ENCODE data around the gene VWA1.

The VWA1 gene

GRCh38 chr1:1420654-1421141 lies 14.8 kb upstream of the VWA1 start:
- Histone ChIP-seq H3K9ac (peak overlapping the region in 10 of 11 experiments; percentile 9 to 73 (median 49); a peak in 16 of 22 replicates), H3K4me2 (peak overlapping the region; percentile 35 to 90 (median 73); a peak in 21 of 22 replicates)
- TF ChIP-seq Cebpa-rat (IDR thresholded peaks at IDR 0.05), result no peak

GRCh38 chr1:1421147-1421906 lies 14.2 kb upstream of the VWA1 start, which contains the start of gene ANKRD65:
ANKRD65 (minus strand) TSS chr1:1421276; CDS start chr1:1421005, 271 bp downstream.
- no peaks in the 10 kb centered on the region for H3K9me3 ChIP-seq (replicated peaks in 1 of 11)
- H3K4me3 ChIP-seq, result peak within 1 kb of the TSS in 1 of 10 experiments; percentile 7; a peak in 1 of 20 replicates
- H3K4me1 ChIP-seq, result peaks cover 19 to 70% (median 55%) of the 10 kb centered on the region in 10 experiments
- H3K4me2 ChIP-seq, result peak within 1 kb of the TSS; percentile 38 to 90 (median 82); a peak in 21 of 22 replicates
- TF ChIP-seq Cebpa-rat (IDR thresholded peaks at IDR 0.05), result no peak
- no peaks in the 10 kb centered on the region for H3K36me3 ChIP-seq
- H3K27me3 ChIP-seq, result peaks cover 0 to 7% (median 0%) of the 10 kb centered on the region in 11 experiments; a peak in 5 of 22 replicates
- peak within 1 kb of the TSS in 8 of 11 experiments; percentile 34 to 75 (median 58); a peak in 16 of 22 replicates for H3K27ac ChIP-seq
- peak within 1 kb of the TSS in 10 of 11 experiments; percentile 9 to 73 (median 50); a peak in 17 of 22 replicates for H3K9ac ChIP-seq
- no peaks in the 10 kb centered on the region; a peak in 1 of 22 replicates for H4K20me1 ChIP-seq

More at GRCh38 chr1:1420654-1421141, 14.8 kb upstream of the VWA1 start:
- Histone ChIP-seq H3K4me3 (peak overlapping the region in 1 of 10 experiments; percentile 7; a peak in 1 of 20 replicates), H3K9me3 (replicated peaks in 1 of 11) (no peaks in the 10 kb centered on the region), H3K27ac (peak overlapping the region in 7 of 11 experiments; percentile 34 to 68 (median 58); a peak in 12 of 22 replicates), H4K20me1 (no peaks in the 10 kb centered on the region; a peak in 1 of 22 replicates), H3K36me3 (no peaks in the 10 kb centered on the region), H3K27me3 (peaks cover 0 to under 1% (median 0%) of the 10 kb centered on the region in 11 experiments; a peak in 1 of 22 replicates), H3K4me1 (peaks cover 18 to 64% (median 49%) of the 10 kb centered on the region in 10 experiments)

GRCh38 chr1:1421907-1422464 lies 13.5 kb upstream of the VWA1 start:
- Histone ChIP-seq H3K9me3 (replicated peaks in 1 of 11) (no peaks in the 10 kb centered on the region), H3K4me2 (peak overlapping the region; percentile 52 to 90 (median 82)), H4K20me1 (no peaks in the 10 kb centered on the region; a peak in 1 of 22 replicates), H3K9ac (peak overlapping the region in 6 of 11 experiments; percentile 19 to 52 (median 40); a peak in 8 of 22 replicates), H3K27ac (peak overlapping the region in 9 of 11 experiments; percentile 25 to 75 (median 59); a peak in 16 of 22 replicates), H3K4me1 (peaks cover 23 to 75% (median 60%) of the 10 kb centered on the region in 10 experiments), H3K4me3 (no peak overlapping the region; a peak in 1 of 20 replicates), H3K27me3 (peaks cover 0 to 12% (median 0%) of the 10 kb centered on the region in 11 experiments; a peak in 5 of 22 replicates), H3K36me3 (no peaks in the 10 kb centered on the region)
- no peak for TF ChIP-seq Cebpa-rat (IDR thresholded peaks at IDR 0.05)

GRCh38 chr1:1422465-1423244 lies 12.8 kb upstream of the VWA1 start:
- H3K36me3 ChIP-seq, result no peaks in the 10 kb centered on the region
- H3K27ac ChIP-seq, result peak overlapping the region in 9 of 11 experiments; percentile 25 to 75 (median 59); a peak in 17 of 22 replicates
- H3K4me1 ChIP-seq, result peaks cover 23 to 75% (median 60%) of the 10 kb centered on the region in 10 experiments
- no peaks in the 10 kb centered on the region for H3K9me3 ChIP-seq (replicated peaks in 1 of 11)
- H3K4me2 ChIP-seq, result peak overlapping the region; percentile 52 to 90 (median 82)
- no peak overlapping the region; a peak in 1 of 20 replicates for H3K4me3 ChIP-seq
- peak overlapping the region in 6 of 11 experiments; percentile 19 to 52 (median 40); a peak in 9 of 22 replicates for H3K9ac ChIP-seq
- peaks cover 0 to 12% (median 0%) of the 10 kb centered on the region in 11 experiments; a peak in 5 of 22 replicates for H3K27me3 ChIP-seq
- TF ChIP-seq Cebpa-rat (IDR thresholded peaks at IDR 0.05), result no peak
- no peaks in the 10 kb centered on the region; a peak in 1 of 22 replicates for H4K20me1 ChIP-seq

GRCh38 chr1:1423245-1423597 lies 12.3 kb upstream of the VWA1 start:
- H3K27ac ChIP-seq, result no peak overlapping the region
- peaks cover 0 to 12% (median 0%) of the 10 kb centered on the region in 11 experiments; a peak in 5 of 22 replicates for H3K27me3 ChIP-seq
- no peak overlapping the region for H3K4me3 ChIP-seq
- peaks cover 23 to 71% (median 55%) of the 10 kb centered on the region in 10 experiments for H3K4me1 ChIP-seq
- H3K9ac ChIP-seq, result no peak overlapping the region
- H3K9me3 ChIP-seq (replicated peaks in 1 of 11), result no peaks in the 10 kb centered on the region
- no peaks in the 10 kb centered on the region for H3K36me3 ChIP-seq
- peak overlapping the region in 10 of 11 experiments; percentile 52 to 90 (median 84); a peak in 17 of 22 replicates for H3K4me2 ChIP-seq
- H4K20me1 ChIP-seq, result no peaks in the 10 kb centered on the region; a peak in 1 of 22 replicates
- no peak for TF ChIP-seq Cebpa-rat (IDR thresholded peaks at IDR 0.05)

- Histone ChIP-seq H4K20me1 (no peaks in the 10 kb centered on the region), H3K27me3 (peaks cover 0 to 12% (median 0%) of the 10 kb centered on the region in 11 experiments; a peak in 5 of 22 replicates), H3K4me2 (no peak overlapping the region), H3K36me3 (no peaks in the 10 kb centered on the region), H3K9me3 (replicated peaks in 1 of 11) (no peaks in the 10 kb centered on the region), H3K4me3 (no peak overlapping the region), H3K9ac (no peak overlapping the region; a peak in 1 of 22 replicates), H3K27ac (no peak overlapping the region), H3K4me1 (peaks cover 23 to 60% (median 45%) of the 10 kb centered on the region in 10 experiments)
- TF ChIP-seq Cebpa-rat (IDR thresholded peaks at IDR 0.05), result no peak
These were observed 10.8 kb upstream of the VWA1 start for GRCh38 chr1:1424707-1425106.

GRCh38 chr1:1425426-1425752 lies 10.1 kb upstream of the VWA1 start:
- Histone ChIP-seq H3K27me3 (peaks cover 0 to 12% (median 0%) of the 10 kb centered on the region in 11 experiments; a peak in 5 of 22 replicates), H3K4me2 (peak overlapping the region in 2 of 11 experiments; percentile 87 to 99; a peak in 1 of 22 replicates), H3K4me3 (no peak overlapping the region), H3K4me1 (peaks cover 26 to 61% (median 51%) of the 10 kb centered on the region in 10 experiments), H3K9me3 (replicated peaks in 1 of 11) (no peaks in the 10 kb centered on the region), H3K27ac (no peak overlapping the region), H4K20me1 (no peaks in the 10 kb centered on the region), H3K36me3 (no peaks in the 10 kb centered on the region), H3K9ac (no peak overlapping the region; a peak in 1 of 22 replicates)
- no peak for TF ChIP-seq Cebpa-rat (IDR thresholded peaks at IDR 0.05)
